GM18499 (cell line): ENCODE results near the gene MYO15A.

Experiments
- ATAC-seq: cut with Tn5 transposase; IDR thresholded peaks from one replicate; pipeline ENCODE4 v1.9.1; 2021; ENCODE audit warnings: moderate number of reproducible peaks; ENCODE audit not compliant: insufficient read depth, unreplicated experiment

Gene MYO15A

GRCh38 chr17:18183334-18184142, 75.0 kb downstream of the MYO15A start, which contains the start of gene ALKBH5:
Gene ALKBH5, plus strand, starts transcription at chr17:18183828. Its CDS starts 416 bp downstream, at chr17:18184244.
- peak; percentile 78 for ATAC-seq

GRCh38 chr17:18184143-18185031, 75.8 kb downstream of the MYO15A start:
- no peak for ATAC-seq

GRCh38 chr17:18185391-18185790, 76.8 kb downstream of the MYO15A start:
- no peak for ATAC-seq

- ATAC-seq: no peak
These were observed 77.5 kb downstream of the MYO15A start for GRCh38 chr17:18185832-18186626.

DNA sequence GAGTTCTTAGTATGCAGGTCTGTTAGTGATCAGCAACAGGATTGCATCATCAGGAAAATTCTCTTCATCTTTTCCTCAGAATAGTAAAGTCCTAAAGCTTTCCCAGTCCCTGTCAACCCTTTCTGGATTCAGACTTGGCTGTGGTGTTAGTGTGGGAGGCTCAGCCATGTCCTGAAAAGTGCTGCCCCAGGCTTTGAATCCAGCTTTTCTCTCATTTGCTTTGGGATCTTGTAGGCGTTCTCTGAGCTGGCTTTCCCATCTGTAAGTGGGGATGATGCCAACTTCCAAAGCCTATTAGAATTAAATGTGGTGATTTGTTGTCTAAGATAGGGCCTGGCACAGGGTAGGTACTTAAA, 78.0 kb downstream of the MYO15A start:
- ATAC-seq: no peak

GRCh38 chr17:18187226-18187625, 78.7 kb downstream of the MYO15A start:
- ATAC-seq: no peak

- no peak for ATAC-seq
These were observed 79.5 kb downstream of the MYO15A start for GRCh38 chr17:18187821-18188761.

DNA sequence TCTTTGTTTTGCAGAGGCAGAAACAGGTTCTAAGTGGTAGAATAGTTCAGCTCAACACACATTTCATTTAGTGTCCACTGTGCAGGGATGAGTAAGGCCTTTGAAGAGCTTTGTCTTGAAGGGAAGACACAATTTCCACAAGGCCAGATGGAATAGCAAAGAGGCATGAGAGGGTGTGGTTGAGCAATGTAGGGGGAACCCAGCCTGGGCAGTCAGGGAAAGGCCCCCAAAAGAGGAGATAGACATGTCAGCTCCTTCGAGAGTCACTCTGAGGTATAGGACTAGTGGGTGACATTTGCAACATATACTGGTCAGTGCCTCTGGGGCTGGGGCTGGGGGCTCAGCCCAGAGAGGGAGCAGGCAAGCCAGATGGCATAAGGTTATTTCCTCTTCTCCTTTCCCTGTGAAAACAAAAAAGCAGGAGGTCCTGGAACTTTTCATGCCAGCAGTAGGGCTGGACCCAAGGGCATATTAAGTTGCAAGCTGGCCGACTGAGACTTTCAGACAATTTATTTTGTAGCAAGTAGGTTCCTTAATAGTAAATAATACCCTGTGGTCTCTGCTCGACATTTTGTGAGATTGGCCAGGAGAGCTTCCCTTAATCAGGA, 82.2 kb downstream of the MYO15A start:
- no peak for ATAC-seq

DNA sequence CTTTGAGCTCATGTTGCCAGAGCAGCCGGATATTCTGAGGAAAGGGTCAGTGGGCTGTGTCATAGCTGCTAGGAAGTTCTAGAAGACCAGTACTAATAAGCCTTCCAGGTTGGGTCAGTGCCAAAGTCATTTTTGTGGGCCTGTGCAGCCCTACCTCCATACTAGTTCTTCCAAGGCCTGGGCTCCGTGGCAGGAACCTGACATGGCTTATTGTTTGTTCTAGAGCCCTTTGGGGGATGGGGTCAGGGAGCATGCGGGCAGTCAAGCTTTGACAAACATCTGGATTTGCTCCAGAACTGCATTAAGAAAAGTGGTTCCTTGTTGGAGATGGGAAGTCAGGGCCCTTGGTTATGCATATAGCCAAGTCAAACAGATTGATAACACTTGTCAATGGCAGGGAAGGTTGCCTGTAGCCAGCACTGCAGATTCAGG, 82.7 kb downstream of the MYO15A start:
- ATAC-seq: no peak

GRCh38 chr17:18191967-18192366, 83.4 kb downstream of the MYO15A start:
- ATAC-seq: no peak

DNA sequence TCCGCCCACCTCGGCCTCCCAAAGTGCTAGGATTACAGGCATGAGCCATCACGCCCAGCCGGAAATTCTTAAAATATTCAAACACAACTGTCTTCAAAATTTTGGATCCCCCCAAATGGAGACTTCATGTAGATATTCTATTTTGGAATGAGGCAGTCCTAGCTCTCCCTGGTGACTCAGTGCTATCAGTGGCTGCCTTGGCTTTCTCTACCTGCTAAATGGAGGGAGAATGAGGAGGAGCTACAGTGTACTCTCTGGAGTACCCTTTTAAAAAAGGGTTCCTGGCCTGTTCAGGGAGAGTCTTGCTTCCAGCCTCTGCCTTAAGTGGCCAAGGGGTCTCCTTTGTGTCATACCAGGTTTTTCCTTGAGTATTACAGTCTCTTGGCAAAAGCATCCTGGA, 85.8 kb downstream of the MYO15A start:
- ATAC-seq: no peak

DNA sequence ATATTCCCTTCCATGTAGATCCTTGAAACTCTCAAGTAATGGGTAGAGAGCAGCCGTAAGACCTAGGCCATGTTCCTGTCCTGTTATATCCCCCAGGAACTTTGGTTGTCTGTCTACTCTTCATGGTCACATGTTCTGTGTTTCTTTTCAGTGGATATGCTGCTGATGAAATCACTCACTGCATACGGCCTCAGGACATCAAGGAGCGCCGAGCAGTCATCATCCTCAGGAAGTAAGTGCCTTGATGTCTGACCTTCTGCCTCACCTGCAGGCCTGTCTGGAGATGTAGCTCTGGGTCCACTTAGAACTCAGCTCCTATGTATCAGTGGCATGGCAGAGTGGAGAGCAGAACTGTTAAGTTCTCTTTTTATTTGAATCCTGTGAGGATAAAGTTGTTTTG, 86.2 kb downstream of the MYO15A start:
- no peak for ATAC-seq

DNA sequence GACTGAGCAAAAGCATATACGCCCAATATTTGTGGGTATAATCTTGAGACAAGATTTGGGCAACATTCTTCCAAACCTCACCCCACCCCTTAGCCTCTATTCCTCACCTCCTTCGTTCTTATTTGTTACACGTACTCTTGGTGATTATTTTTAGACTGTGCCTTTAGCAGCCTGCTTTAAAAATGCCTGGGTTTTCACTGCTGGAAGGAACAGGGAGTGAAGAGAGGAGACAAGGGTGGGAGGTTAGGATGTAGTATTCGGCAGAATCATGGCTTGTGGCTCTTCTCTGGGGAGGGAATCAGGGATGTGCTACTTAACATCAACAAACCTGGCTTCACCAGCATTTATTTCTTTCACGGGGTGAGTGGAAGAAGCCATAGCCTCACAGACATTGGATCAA, 86.7 kb downstream of the MYO15A start:
- no peak for ATAC-seq

GRCh38 chr17:18197535-18198194, 89.1 kb downstream of the MYO15A start:
- no peak for ATAC-seq

- no peak for ATAC-seq
These were observed 90.0 kb downstream of the MYO15A start for GRCh38 chr17:18198530-18198929.

GRCh38 chr17:18201108-18201507, 92.6 kb downstream of the MYO15A start:
- ATAC-seq: no peak

DNA sequence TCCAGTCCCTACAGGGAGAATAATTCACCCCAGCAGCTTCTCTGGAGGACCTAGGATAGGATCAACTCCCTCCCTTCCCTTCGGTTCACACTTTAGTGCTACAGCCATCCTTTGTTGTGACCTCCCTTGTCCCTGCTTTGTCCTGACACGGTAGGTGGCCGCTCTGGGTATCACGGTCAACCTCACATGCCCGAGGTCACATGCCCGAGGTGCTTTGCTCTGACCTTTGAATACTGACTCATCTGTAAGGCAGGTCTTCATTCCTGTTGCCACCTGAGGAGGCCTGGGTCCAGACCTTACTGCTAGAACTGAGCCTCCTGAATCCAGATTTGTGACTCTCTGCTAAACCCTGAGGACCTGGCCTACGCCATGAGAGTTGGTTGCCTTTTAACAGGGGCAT, 94.8 kb downstream of the MYO15A start:
- ATAC-seq: no peak

DNA sequence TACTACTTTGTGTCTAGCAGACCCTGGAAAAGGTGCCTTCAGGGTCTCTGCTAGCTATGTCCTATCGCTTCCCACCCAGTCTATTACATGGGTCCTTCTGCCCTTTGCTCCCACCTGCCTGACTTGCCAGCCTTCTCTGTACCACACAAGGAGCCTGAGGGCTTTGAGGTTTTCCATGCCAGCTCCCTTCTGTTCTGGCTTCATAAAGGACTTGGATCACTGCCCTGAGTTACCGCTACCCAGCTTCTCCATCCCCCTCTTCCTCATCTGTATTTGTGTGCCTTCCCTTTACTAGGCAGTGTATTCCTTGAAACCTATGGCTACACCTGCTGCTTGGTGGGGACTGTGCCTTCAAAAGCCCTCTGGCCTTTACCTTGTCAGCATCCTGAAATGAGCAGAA, 97.3 kb downstream of the MYO15A start:
- no peak for ATAC-seq

GRCh38 chr17:18206962-18207361, 98.4 kb downstream of the MYO15A start:
- no peak for ATAC-seq
